Measurements from ENCODE around the gene KCNIP3.
"Not testable (repeated sequence)": the region's sequence is repeated elsewhere in the genome, so short reads cannot be mapped to it uniquely, and the experiment has no call there.

KCNIP3 gene

GRCh38 chr2:95346738-95347671 lies 49.9 kb downstream of the KCNIP3 start:
- in situ Hi-C loops (cut with MboI; ENCODE audit: low sequenced_read_pairs) = no loop called here

GRCh38 chr2:95347681-95348608 lies 50.8 kb downstream of the KCNIP3 start:
- in situ Hi-C loops (cut with MboI; ENCODE audit: low sequenced_read_pairs) = no loop called here

- in situ Hi-C loops (cut with MboI; ENCODE audit: low sequenced_read_pairs) = no loop called here
Observed at GRCh38 chr2:95348609-95349567, 51.7 kb downstream of the KCNIP3 start.

- in situ Hi-C loops (cut with MboI; ENCODE audit: low sequenced_read_pairs) = no loop called here
Observed at GRCh38 chr2:95349568-95350322, 52.6 kb downstream of the KCNIP3 start.

GRCh38 chr2:95350368-95350767 lies 53.2 kb downstream of the KCNIP3 start:
- in situ Hi-C loops (cut with MboI; ENCODE audit: low sequenced_read_pairs) = no loop called here

GRCh38 chr2:95350774-95351597 lies 53.8 kb downstream of the KCNIP3 start:
- in situ Hi-C loops (cut with MboI; ENCODE audit: low sequenced_read_pairs) = no loop called here

- in situ Hi-C loops (cut with MboI; ENCODE audit: low sequenced_read_pairs) = no loop called here
Observed at GRCh38 chr2:95351598-95351915, 54.4 kb downstream of the KCNIP3 start.

- in situ Hi-C loops (cut with MboI; ENCODE audit: low sequenced_read_pairs) = no loop called here
Observed at GRCh38 chr2:95352310-95353054, 55.3 kb downstream of the KCNIP3 start.

GRCh38 chr2:95353055-95353575 lies 56.0 kb downstream of the KCNIP3 start:
- in situ Hi-C loops (cut with MboI; ENCODE audit: low sequenced_read_pairs) = no loop called here

GRCh38 chr2:95353613-95354468 lies 56.7 kb downstream of the KCNIP3 start:
- in situ Hi-C loops (cut with MboI; ENCODE audit: low sequenced_read_pairs) = no loop called here

GRCh38 chr2:95354469-95354901 lies 57.3 kb downstream of the KCNIP3 start:
- in situ Hi-C loops (cut with MboI; ENCODE audit: low sequenced_read_pairs) = no loop called here

GRCh38 chr2:95354925-95355324 lies 57.8 kb downstream of the KCNIP3 start:
- in situ Hi-C loops (cut with MboI; ENCODE audit: low sequenced_read_pairs) = no loop called here

GRCh38 chr2:95355486-95355885 lies 58.3 kb downstream of the KCNIP3 start:
- in situ Hi-C loops (cut with MboI; ENCODE audit: low sequenced_read_pairs) = not testable (repeated sequence)

- in situ Hi-C loops (cut with MboI; ENCODE audit: low sequenced_read_pairs) = no loop called here
Observed at GRCh38 chr2:95356821-95357700, 59.9 kb downstream of the KCNIP3 start.

- in situ Hi-C loops (cut with MboI; ENCODE audit: low sequenced_read_pairs) = no loop called here
Observed at GRCh38 chr2:95357717-95358280, 60.7 kb downstream of the KCNIP3 start.

GRCh38 chr2:95359031-95359430 lies 61.9 kb downstream of the KCNIP3 start:
- in situ Hi-C loops (cut with MboI; ENCODE audit: low sequenced_read_pairs) = no loop called here

Measured in hTERT RPE-1 (cell line).